HepG2 (cell line): ENCODE measurements around the gene NCOA7. TPM values are rescaled to one million over a fixed set of nuclear protein-coding genes. Genes with fewer than 3 reads are reported as not detected.

Source experiments
- ATAC-seq: fragments of 200-7000 bp; cut with Tn5 transposase; 3 replicates; pipeline ENCODE4 v1.9.1; 2020; ENCODE audit warnings: mild to moderate bottlenecking, moderate library complexity
- BruUV-seq: library from RNA; stranded (reverse); fragments of 400-500 nt; replicated peaks from 2 replicates; lab custom pipeline; 2021; lab: Mats Ljungman, UMichigan
- CTCF ChIA-PET: fragments of 300-600 bp; formaldehyde crosslinking; extraction: SDS; loops from one replicate; lab custom pipeline; 2021; ENCODE audit warnings: low total read pairs, inconsistent platforms, low intra/inter-chr PET ratio; lab: Yijun Ruan, JAX
- POLR2A ChIA-PET: fragments of 350-600 bp; sonication (Branson Sonifier 250); formaldehyde crosslinking; loops from one replicate; lab custom pipeline; 2020; ENCODE audit warnings: antibody characterized with exemption, inconsistent platforms; lab: Yijun Ruan, JAX
- DNase-seq: peaks from one replicate; pipeline ENCODE4 v3.0.0-alpha.2; 2015; ENCODE audit warnings: low spot score
- FAIRE-seq: peaks from 3 replicates; lab custom pipeline; 2011; peaks lifted over from hg19 to GRCh38; lab: Jason Lieb, UNC
- H2AFZ ChIP-seq: one replicate; pipeline ENCODE4 v1.6.1; 2011; ENCODE audit warnings: low read length, inconsistent platforms
- H3K27ac ChIP-seq: fragments of 300-600 bp; 3 replicates; pipeline ENCODE4 v1.8.0; 2011; ENCODE audit warnings: mixed run types, mild to moderate bottlenecking, mixed read lengths, low read length, inconsistent platforms; ENCODE audit not compliant: insufficient read depth; ENCODE audit errors: extremely low read length
- H3K27me3 ChIP-seq, 2 experiments: fragments of 200-600 bp in 1 of 2; 2 replicates in 1 of 2; 3 replicates in 1 of 2; pipeline versions ENCODE4 v1.6.0 to v1.8.0; 2011; ENCODE audit warnings: low read length in 2 of 2, mild to moderate bottlenecking in 2 of 2, moderate library complexity in 2 of 2, inconsistent platforms in 1 of 2; ENCODE audit not compliant: insufficient read depth in 2 of 2, control insufficient read depth in 1 of 2
- H3K36me3 ChIP-seq, 2 experiments: fragments of 200-600 bp in 1 of 2; replicated peaks in 1 of 2; 2 replicates in 1 of 2; 3 replicates in 1 of 2; pipeline versions ENCODE4 v1.5.1 to v1.8.0; 2011; ENCODE audit warnings: low read length in 2 of 2, inconsistent platforms in 1 of 2; ENCODE audit not compliant: insufficient read depth in 2 of 2, control insufficient read depth in 1 of 2
- H3K4me1 ChIP-seq: 2 replicates; pipeline ENCODE4 v1.5.1; 2012; ENCODE audit warnings: low read length, inconsistent platforms; ENCODE audit not compliant: insufficient read depth
- H3K4me2 ChIP-seq: 2 replicates; pipeline ENCODE4 v1.6.0; 2011; ENCODE audit warnings: low read depth, low read length, inconsistent platforms
- H3K4me3 ChIP-seq, 3 experiments: fragments of 200-600 bp in 1 of 3; sonication (generic), shearing (Covaris generic) in 1 of 3; replicated peaks in 1 of 3; 2 replicates each; pipeline ENCODE4 v1.5.1; 2011 to 2016; ENCODE audit warnings: low read length in 3 of 3, inconsistent platforms in 2 of 3, low read depth in 2 of 3, mild to moderate bottlenecking in 2 of 3, control low read depth in 1 of 3, mixed read lengths in 1 of 3; ENCODE audit not compliant: insufficient read depth in 1 of 3
- H3K79me2 ChIP-seq: one replicate; pipeline ENCODE4 v1.6.1; 2011; ENCODE audit warnings: low read length, inconsistent platforms; ENCODE audit not compliant: insufficient read depth
- H3K9ac ChIP-seq: 2 replicates; pipeline ENCODE4 v1.6.0; 2011; ENCODE audit warnings: mild to moderate bottlenecking, low read depth, low read length, inconsistent platforms; ENCODE audit not compliant: insufficient read depth
- H3K9me3 ChIP-seq: 2 replicates; pipeline ENCODE4 v1.5.1; 2012; ENCODE audit warnings: mild to moderate bottlenecking, low read length
- H4K20me1 ChIP-seq: 2 replicates; pipeline ENCODE4 v1.6.0; 2011; ENCODE audit warnings: inconsistent platforms, mild to moderate bottlenecking, low read length, moderate library complexity; ENCODE audit not compliant: insufficient read depth
- CEBPZ ChIP-seq: IDR thresholded peaks from 2 replicates; pipeline ENCODE4 v1.6.1; 2012; ENCODE audit warnings: low read length, improper control_type of control experiment
- ZHX1 ChIP-seq: sonication (generic); formaldehyde crosslinking; IDR thresholded peaks from 2 replicates; pipeline ENCODE4 v1.8.1; 2022; ENCODE audit warnings: low read depth, mild to moderate bottlenecking, missing genetic modification reagents
- WGBS: methylation state at CpG from one replicate; pipeline ENCODE4 v1.1.6; 2017; ENCODE audit warnings: low lambda C conversion rate; 5-methylcytosine and 5-hydroxymethylcytosine counted together
- in situ Hi-C: cut with HindIII; loops from 2 replicates; pipeline ENCODE4 v1.10.0; 2017; ENCODE audit warnings: low pct_unique_long_range_greater_than_20kb; ENCODE audit not compliant: extremely low pct_ligation_motif_present
- intact Hi-C: fragments of 100-400 bp; cut with micrococcal nuclease; formaldehyde crosslinking; loops from one replicate; pipeline ENCODE4 v1.10.0; 2022; ENCODE audit not compliant: unreplicated experiment
- polyA plus RNA-seq, 8 experiments: library from polyadenylated mRNA; depleted of rRNA in 3 of 8; stranded (reverse) in 7 of 8; unstranded in 1 of 8; fragments of >200 nt; fragmentation: Illumina TruSeq in 4 of 8; extraction: Trizol in 4 of 8; gene quantifications; 2 replicates each; pipeline versions ENCODE4 v1.2.1 to v1.2.3, GENCODE V29; 2011 to 2016; ENCODE audit warnings: low read depth in 4 of 8, missing spikeins in 1 of 8, mixed read lengths in 1 of 8; ENCODE audit not compliant: insufficient read depth in 1 of 8
- total RNA-seq, 5 experiments: library from RNA; depleted of rRNA; stranded (reverse); fragments of >200 nt; fragmentation: Illumina TruSeq; extraction: Trizol; gene quantifications; 2 replicates each; pipeline ENCODE4 v1.2.3, GENCODE V29; 2016; ENCODE audit warnings: low read depth in 1 of 5

Gene NCOA7
- total and polyA plus RNA-seq, 2 of the 13 experiments (the other 11 are each of a cell fraction or from before 2014, with no cell fraction given): 13.6 to 20.8 TPM

DNA sequence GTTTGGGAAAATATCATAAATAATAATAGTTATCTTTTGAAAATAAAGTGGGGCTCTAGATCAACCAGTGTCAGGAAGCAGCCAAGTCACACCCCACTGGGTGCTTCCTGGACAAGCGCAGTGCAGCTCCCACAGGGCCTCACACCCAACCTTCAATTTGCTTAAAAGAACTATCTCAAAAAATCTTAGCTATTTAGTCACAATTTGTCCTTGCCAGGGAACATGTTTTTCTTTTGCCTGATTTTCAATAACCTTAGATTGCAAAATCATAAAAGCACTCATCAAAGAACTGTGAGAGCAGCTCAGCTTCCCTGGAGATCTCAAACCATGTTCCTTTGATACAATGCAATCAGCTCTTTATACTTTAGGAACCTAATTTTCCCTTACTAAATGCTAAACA lies 1.6 kb upstream of the NCOA7 start:
- POLR2A ChIA-PET: interaction anchor here (0.9 to 4.0 kb wide), 10 partner anchors 8 to 1478 kb away, joined by 3 to 107 read pairs (median 10); partner anchors contain the start of genes HDDC2, HINT3, RNF146 and TRMT11
- H3K79me2 ChIP-seq: peaks cover 25% of the 10 kb centered on the region
- TF ChIP-seq CEBPZ (no peak), ZHX1 (CRISPR knock-in tag) (0 out of 2 replicates have a peak, but pooled peaks have one; percentile 1)
- DNase-seq (no peak), FAIRE-seq (no peak), ATAC-seq (no peak)
- H3K4me3 ChIP-seq: peak overlapping the region; percentile 90 to 97 (median 94); a peak in 4 of 6 replicates
- in situ Hi-C loops: no loop called here
- H3K4me2 ChIP-seq: peak overlapping the region; percentile 87
- H3K27ac ChIP-seq: peak overlapping the region; percentile 88
- H3K4me1 ChIP-seq: peaks cover 37% of the 10 kb centered on the region
- H2AFZ ChIP-seq: peak overlapping the region; percentile 89
- BruUV-seq: no TSS peak
- intact Hi-C loops: loop anchor here (1.0 kb wide), 1 partner anchor 9 kb away; no protein-coding TSS in a partner anchor
- no peaks in the 10 kb centered on the region; a peak in 2 of 5 replicates for H3K27me3 ChIP-seq
- H3K9ac ChIP-seq: peak overlapping the region; percentile 83; the same call in 1 of the 2 replicates
- 88% methylated on average over 1 of the region's 1 CpG for WGBS
- H3K36me3 ChIP-seq: no peaks in the 10 kb centered on the region
- CTCF ChIA-PET: no interaction called here
- H3K9me3 ChIP-seq: no peaks in the 10 kb centered on the region
- no peaks in the 10 kb centered on the region for H4K20me1 ChIP-seq
